Stimulated activated CD4-positive, alpha-beta T cell treated with anti-CD3 and anti-CD28 coated beads, Interleukin-4, amount 100 ng/mL, for 4 hours (primary cell): ENCODE measurements around the gene ANKRD11.

Experiments used
- DNase-seq, 2 experiments: peaks; one replicate each; pipeline ENCODE4 v3.0.0-alpha.2; 2020

ANKRD11 gene

DNA sequence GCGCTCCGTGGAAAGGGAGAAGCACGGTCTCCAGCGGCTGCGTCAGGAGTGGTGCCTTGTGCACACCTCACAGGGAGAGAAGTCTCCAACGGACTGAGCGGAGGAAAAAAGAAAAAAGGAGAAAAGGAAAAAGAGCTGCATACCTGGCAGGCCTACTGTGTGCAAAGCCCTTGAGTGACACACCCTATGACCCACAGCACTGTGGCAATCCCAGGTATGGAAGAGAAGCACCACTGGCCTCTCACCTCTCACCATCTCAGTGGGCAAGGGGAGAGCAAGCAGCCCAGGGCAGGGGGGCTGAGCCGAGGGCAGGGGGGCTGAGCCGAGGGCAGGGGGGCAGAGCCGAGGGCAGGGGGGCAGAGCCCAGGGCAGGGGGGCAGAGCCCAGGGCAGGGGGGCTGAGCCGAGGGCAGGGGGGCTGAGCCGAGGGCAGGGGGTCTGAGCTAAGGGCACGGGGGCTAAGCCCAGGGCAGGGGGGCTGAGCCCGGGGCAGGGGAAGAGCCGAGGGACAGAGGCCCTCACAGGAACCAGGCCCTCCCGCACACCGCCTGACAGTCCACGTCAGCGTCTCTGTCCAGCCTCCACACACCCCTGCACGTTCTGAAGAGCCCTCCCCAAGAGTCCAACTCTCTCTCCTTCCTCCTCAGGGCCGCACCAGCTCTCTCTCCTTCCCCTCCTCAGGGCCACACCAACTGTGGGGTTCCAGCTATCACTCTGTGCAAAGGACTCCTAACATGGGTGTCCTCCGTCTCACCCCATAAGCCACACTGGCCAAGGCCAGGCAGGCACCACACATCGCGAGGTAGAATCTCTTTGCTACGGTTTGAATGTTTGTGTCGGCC, 167.0 kb downstream of the ANKRD11 start:
- DNase-seq: no peak

DNA sequence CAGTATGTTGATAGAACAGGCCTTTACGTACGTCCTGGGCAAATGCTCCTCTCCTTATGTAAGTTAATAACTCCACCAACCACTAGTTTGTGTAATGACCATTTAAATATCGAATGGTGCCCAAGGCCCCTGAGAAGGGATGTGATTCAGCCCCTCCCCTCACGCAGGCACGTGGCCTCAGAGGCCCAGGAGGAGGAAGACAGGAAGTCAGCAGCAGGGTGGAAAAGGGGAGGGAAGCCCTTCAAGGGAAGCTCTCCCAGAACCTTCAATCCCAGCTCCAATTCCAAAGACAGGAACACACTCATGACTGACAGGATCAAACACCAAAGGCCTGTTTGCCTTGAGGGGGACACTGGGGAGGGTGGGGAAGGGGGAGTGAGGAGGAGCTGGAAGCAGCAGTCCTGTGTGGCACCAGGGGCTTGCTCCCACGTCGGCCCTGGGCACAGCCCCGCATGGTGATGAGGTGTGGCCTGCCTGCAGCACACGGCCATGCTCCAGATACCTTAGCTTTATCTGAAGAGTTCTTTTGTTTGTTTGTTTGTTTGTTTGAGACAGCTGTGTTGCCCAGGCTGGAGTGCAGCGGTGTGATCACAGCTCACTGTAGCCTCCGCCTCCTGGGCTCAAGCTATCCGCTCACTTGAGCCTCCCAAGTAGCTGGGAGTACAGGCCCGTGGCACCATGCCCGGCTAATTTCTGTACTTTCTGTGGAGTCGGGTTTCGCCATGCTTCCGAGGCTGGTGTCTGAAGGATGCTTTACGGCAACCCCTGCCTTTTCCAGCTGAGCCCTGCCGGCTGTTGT, 167.8 kb downstream of the ANKRD11 start:
- DNase-seq: no peak

DNA sequence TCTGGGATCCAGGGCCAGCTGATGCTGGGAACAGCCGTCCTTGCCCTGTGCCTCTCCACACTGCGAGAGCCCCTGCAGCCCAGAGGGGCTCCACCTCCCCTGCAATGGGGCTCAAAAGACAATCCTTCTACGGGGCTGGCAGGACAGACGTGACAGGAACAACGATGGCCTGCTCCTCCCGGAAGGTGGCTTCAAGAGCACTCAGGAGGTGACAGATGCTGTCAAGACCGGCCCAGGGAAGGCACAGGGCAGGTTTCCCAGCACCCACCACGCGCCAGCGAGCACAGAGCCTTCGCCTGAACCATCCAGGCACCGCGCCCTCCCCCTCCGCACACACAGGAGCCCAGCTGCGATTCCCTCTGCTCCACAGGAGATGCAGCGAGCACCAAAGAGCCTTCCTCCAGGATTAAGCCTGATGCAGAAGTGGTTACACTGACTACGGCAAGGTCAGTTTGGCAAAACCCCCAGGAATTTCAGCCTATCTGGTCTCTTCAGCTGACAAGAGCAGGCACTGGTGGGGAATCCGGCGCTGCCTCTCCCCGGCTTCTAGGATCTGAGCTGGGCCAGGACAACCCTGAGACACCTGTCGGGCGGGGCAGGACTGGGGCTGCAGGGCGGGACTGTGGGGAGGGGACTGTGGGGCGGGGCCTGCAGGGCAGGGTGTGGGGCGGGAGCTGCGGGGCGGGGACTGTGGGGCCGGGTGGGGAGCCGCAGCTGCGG, 169.4 kb downstream of the ANKRD11 start:
- DNase-seq: no peak

DNA sequence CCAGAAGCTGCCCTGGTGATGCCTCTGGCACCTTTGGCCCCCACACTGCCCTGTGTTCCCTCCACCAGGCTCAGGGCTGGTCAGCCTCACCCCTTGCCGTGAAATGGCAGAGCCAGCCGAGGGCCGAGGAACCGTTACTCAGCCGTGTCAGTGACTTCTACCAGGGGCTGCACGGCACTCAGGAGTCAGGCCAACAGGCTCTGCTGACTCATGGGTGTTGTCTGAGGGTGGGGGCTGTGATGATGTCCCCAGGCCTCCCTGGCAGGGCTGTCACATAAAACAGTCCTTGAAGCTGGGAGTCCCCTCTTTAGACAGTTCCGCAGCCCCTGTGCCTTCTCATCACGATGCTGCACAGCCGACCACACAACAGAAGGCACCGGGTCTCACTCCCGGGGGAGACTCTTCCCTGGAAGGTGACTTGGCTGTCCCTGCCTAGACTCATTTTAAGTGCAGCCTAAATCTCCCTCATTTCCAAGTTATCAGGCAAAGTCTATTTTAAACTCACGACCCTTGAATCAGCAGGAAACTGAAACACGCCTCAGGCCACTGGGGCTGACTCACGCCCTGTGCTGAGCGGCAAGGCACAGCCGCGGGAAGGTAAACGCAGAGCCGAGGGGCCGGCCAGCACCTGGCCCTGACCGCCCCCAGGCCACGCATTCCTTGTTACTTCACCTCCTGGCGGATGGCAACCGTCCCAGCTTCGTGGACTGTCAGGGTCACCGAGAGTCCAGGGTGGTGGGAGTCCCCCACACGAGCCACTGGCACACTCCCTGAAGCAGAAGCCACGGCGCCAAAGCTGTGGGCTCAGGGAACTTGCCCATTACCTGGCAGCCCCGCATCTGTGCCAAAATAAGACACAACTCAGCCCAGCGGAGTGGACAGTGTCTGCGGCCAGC, 170.2 kb downstream of the ANKRD11 start:
- peak; percentile 31 to 41 for DNase-seq

DNA sequence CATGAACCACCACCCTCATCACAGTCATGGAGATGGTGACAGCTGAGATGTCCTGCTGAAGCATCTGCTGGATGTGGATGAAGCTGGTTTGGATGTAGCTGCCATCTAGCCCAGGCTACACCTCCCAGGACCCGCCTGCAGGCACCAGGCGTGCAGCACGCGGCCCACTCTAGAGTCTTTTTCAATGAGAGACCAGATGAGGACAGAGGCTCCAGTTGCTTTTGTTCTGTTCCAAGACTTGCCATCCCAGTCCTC, 170.8 kb downstream of the ANKRD11 start:
- DNase-seq: no peak

DNA sequence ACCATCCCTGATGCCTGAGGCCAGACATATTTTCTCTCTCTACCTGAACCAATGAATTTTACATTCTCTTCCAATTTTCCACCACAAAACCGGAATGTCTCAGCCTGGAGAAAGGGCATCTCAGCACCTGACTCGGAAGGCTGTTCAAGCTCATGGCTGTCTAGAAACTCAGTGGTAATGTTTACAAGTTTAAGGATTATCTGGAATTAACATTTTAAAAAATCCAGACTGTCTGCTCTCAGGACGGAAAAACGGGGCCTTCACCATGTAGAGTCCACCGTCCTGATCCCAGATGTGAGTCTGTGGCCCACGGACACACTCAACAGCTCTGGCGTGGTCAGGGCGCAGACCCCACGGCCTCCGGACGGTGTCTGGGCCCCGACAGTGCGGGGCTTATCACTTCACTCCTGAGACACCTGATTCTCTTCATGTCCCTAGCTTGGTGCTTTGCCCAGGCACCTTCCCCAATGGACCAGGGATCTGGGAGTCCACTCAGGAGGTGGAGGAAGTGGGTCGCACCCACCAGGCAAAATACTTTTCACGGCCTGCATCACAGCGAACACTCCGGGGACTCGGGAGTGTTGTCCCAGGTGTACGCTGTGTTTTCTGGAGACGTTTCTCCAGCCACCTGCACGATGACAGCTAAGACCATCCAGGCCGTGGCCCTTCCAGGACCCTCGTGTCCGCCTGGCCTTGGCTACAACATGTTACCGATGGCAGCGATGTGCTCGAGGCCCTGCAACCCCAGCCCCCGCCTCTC, 171.3 kb downstream of the ANKRD11 start:
- no peak for DNase-seq

DNA sequence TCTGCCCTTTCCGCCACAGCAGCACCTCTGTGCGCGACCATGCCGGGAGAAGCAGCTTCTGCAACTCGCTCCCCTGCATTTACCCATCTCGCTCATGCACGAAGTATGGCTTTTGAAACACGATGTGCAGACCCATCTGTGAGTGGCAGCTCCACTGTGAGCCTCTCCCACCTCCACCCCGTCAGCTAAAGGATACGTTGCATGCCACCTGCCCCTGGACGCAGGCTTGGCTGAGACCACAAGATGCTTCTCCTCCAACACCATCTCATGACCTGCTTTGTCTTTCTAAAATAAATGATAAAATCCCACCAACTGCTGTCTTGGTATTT, 172.0 kb downstream of the ANKRD11 start:
- DNase-seq: no peak

DNA sequence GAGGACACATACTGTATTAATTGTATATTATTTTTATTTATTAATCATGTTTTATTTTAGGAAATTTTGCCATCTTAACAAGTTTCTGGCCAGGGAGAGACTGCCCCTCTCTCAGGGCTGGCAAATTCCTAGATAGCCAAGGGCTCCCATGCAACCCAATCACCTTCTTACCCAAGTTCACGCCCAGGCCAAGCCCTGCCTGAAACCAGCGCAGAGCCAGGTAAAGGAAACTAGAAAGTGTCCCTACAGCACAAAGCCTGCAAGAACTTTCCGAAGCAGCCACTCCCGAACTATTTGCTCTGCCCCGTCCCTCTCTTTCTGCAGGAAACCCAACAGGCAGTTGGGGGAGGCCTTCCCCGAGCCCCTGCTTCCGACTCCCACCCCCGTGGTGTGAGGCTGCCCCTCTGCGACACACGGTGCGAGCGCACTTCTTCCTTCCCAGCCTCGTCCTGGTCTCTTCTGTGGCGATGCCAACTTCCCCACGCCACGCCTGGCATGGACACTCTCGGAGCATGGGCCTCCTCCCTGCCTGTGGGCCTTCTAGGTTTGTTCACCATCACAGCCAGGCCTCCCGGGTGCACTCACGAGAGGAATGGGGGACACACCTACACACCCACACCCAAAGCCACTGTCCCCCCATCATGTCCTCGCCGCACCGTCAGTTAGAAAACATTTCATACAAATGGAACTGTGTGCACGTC, 172.5 kb downstream of the ANKRD11 start:
- DNase-seq: no peak

DNA sequence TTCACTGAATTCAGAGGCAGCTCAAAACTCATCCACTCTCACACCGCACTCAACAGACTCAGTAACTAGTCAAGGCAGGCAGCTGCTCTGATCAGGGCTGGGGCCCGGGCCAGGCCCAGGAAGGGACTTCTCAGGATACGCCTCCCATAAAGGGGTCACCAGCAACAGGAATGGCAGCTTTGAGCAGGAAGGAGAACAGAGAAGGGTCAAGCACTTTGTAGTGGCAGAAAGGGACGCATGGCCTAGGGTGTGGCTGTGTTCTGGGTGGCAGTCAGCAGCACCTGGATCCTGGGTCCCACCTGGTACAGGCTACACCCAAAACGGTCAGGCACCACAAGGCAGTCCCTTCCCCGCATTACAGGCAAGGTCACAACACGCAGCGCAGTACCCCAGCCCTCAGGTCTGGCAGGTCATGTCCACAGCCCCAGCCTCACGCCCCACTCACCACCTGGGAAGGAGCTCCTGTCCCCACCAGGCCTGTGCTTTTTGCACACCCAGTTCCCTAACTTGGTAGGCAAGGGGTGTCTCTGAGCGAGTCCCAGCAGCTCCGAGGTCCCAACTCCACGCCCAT, 173.2 kb downstream of the ANKRD11 start:
- DNase-seq: no peak

DNA sequence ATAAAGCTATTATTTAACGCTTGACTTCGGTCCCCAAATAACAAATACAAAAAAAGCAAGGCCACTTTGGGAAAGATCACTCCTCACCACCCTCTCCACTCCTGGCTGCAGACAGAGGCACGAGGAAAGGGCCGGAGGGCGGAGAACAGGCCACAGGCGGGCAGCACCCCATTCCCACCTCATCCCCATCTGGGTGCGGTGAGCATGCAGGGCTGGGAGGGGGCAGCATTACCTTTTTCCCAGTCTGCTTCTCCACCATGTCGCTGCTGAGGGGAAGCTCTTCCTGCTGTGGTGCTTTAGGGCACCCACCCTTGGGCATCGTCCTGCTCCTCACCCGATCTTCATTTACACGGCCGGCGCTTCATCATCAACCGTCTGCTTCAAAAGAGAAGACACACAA, 173.7 kb downstream of the ANKRD11 start:
- DNase-seq: no peak

DNA sequence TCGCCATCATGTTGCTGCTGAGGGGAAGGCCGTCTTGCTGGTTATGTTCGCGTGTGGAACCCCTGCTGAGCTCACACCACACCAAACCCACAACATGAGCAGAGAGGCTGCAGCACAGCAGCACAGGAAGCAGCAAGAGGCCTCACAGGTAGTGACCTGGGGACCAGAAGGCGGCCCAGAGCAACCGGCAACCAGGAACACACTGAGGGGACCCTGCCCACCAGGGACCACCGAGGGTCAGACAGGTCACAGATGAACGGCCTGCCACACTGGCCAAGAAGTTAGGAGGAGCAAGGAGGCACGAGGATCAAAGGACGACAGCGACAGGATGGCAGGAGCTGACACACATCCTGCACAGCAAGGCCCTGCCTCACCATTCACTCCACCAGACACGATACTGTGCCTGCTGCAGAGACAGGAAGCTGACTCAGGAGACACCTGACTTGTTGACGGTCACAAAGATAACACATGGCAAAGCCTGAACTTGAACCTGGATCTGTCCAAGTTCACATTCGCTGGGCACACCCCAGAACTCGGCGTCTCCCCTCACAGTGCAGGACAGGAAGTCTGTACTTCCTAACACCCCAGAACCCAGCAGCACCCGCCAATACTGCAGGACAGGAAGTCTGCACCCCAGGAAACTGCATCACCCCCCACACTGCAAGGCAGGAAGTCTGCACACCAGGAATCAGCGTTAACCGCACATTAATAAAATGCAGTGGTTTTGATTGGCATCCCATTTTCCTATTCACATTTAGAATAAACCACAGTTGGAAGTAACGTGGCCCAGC, 174.4 kb downstream of the ANKRD11 start:
- DNase-seq: peak; percentile 53 to 79

DNA sequence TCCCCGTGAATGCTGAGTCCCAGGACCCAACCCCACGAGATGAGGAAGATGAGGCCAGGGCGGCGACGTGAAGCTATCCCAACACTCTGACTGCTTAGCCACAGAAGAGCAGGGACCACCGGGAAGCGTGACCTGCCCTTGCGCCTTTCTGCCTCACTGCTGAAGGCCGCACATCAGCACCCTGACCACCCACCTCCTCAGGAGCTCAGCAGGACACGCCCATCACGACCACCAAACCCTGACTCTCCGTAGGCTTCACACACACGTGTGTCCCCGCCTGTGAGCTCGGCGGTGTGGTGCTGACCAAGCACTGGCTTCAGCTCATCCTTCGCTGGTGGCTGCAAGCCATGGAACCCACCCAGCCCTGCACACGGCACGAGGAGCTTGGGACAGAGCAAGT, 175.1 kb downstream of the ANKRD11 start:
- DNase-seq: no peak

DNA sequence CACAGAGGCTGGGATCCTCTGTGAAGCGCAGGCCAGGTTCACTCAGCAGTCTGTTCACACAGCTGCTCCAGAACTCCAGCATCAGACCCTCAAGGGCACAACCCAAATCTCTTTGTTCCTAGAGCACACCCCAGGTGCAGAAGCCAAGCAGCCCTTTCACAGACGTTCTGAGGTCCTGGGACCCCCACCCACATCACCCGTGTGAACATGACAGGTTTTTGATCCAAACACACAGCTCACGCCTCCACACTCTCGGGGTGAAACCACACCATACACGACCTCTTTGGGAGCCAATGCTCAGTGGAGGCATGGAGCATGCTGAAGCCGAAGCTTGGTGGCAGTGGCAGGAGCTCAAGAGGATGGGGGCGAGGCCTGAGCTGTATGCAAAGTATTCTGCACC, 175.5 kb downstream of the ANKRD11 start:
- DNase-seq: no peak

DNA sequence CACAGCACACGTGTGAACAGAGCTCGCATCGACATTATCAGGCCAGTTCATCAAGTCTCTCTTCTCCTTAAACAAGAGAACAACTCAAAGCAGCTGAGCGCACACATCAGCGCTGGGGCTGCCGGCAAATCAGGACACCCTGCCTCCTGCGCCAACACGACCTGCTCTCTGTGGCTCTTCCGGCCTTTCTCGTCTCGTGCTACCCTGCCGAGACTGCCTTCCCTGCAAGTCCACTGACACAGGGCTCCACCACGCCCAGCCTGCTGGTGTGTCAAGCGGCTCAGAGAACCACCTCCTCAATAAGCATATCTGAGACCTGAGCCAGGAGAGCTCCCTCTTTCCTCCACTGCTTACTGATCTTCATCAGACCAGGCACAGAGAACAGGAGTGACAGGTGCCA, 176.0 kb downstream of the ANKRD11 start:
- DNase-seq: peak; percentile 28 to 40

DNA sequence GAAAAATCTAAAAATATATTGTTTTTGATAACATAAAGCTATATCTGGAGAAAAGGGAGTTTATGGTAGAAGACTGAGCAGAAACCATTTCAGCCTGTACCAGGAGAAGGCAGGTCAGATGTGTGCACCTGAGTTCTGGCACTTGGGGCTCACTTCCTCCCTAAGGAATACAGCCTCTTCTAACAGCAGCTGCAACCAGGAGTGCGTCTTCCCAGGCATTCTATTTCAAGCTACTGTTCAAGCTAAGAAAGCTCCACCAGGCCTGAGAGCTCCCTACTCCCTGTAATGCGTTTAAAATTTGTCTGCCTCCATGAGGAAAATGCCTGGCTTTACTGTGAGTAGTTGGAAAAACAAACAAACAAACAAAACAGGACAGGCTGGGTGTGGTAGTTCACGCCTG, 176.8 kb downstream of the ANKRD11 start:
- DNase-seq: no peak

DNA sequence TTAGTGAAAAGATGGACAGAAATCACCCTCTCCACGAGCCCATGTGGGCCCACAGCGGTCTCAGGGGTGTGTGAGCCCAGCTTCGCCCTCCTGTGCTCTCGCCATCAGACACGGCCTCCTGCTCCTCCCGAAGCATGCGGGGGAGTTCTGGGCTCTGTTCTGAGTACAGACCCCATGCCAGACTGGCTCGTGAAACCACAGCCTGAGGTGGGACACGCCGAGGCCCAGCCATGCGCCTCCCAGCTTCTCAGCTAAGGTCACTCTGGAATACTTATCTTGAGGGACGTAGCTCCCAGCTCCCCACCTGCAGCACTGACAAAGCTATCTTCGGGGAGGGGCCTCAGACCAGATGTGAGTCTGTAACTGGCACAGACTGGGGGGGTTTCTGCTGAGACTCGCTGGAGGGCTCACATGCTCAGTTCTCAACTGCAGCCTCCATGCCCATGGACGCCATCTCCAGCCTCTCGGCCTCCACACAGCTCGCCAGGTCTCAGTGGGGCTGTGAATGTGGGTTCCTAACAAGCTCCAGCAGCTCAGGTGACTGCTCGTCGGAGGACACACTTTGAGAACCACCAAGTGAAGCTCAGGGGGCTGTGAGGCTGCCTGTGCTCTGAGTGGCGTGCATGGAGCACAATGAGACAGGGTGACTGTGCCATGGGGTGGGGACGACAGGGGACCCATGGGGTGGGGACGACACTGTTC, 177.6 kb downstream of the ANKRD11 start:
- DNase-seq: no peak

DNA sequence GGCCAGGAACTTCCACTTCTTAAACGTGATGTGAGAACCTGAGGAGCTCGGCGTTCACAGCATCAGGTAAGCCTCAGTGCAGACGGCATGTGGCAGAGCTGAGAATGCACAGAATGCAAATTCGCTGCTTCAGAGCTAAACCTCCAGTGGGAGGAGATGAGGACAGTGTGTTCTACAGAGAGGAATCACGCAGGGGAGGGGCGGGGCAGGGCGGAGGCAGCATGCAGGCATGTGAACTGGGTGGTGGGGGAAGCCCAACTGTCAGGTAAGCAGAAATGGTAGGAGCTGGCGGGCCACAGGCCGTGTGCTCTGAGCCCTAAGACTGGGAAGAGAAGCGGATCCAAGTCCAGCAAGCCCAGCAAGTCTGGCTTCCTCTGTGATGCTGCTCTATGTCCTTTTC, 178.2 kb downstream of the ANKRD11 start:
- no peak for DNase-seq

DNA sequence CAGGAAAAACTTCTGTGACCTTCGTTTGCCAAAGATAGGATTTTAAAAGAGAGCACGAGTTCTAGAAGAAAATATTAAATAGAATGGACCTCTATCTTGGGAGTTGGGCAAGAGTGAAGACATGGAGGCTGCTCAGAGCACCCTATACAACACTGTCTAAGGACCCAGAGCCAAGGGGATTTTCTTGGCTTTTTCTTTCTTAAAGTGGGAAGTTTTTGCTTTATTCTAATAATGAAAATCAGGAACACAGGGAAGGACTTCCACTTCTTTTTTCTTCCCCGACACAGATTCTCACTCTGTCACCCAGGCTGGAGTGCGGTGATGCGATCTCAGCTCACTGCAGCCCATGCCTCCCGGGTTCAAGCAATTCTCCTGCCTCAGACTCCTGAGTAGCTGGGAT, 178.7 kb downstream of the ANKRD11 start:
- no peak for DNase-seq

DNA sequence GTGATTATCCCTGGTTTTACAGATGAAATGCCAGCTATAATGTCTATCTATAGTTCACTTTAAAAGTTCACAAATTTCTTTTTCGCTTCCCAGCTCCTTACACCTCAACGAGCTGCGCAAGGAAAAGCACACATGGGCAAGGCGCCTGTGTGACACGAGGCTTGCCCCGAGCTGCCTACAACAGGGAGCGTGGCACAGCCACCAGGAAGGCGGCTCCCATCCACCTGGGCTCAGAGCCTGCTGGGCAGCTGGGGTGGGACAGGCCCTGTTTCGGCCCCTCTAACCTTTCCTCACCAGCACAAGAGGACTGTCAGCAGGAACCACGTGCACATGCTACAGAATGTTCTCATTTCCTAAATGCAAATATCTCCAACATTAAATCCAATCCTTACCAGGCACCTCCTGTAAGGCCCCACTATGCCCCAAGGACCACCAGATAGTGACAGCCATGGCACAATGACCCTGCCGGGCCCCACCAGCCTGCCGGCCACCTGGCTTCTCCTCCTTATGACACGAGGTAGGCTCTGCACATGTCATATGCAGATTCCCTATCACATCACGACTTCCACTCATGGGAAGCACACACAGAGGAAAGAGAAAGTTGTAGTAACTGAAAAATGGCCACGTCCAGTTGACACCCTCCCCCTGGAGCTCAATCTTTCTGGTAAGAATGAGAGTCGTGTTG, 180.8 kb downstream of the ANKRD11 start:
- no peak for DNase-seq
